Colonic mucosa (tissue), 4 donors: ENCODE measurements around the gene TARP.

ENCODE experiments used
- DNase-seq: peaks from one replicate; pipeline ENCODE4 v3.0.0-alpha.2; 2020
- H3K27ac ChIP-seq: fragments of 200-600 bp; one replicate; pipeline ENCODE4 v1.8.0; 2021
- H3K27me3 ChIP-seq: fragments of 200-600 bp; one replicate; pipeline ENCODE4 v1.8.0; 2021
- H3K36me3 ChIP-seq: fragments of 200-600 bp; one replicate; pipeline ENCODE4 v1.8.0; 2021
- H3K4me1 ChIP-seq: fragments of 200-600 bp; one replicate; pipeline ENCODE4 v1.8.0; 2021; ENCODE audit warnings: mild to moderate bottlenecking
- H3K4me3 ChIP-seq: fragments of 200-600 bp; one replicate; pipeline ENCODE4 v1.8.0; 2021
- H3K9ac ChIP-seq, 2 donors: one replicate each; pipeline ENCODE4 v1.7.0; 2013; ENCODE audit warnings: control low read depth in 2 of 2, low read depth in 2 of 2, low read length in 2 of 2
- H3K9me3 ChIP-seq: fragments of 200-600 bp; one replicate; pipeline ENCODE4 v1.8.0; 2021
- CTCF ChIP-seq: fragments of 200-600 bp; IDR thresholded peaks from one replicate; pipeline ENCODE4 v1.8.0; 2022; ENCODE audit warnings: antibody characterized with exemption, mild to moderate bottlenecking
- intact Hi-C: fragments of 100-400 bp; cut with DNase I; formaldehyde crosslinking; loops from one replicate; pipeline ENCODE4 v1.14.1; 2022
- donor health status: healthy.
- donor health status: DM: no; HTN: no; CAD: no.
- donor health status: DM: no; HTN: no; CAD: no.

Gene TARP

GRCh38 chr7:38229884-38230642 lies 43.4 kb downstream of the TARP start:
- intact Hi-C loops = no loop called here
- Histone ChIP-seq H3K27ac (no peak overlapping the region), H3K9ac (no peak overlapping the region), H3K36me3 (no peaks in the 10 kb centered on the region), H3K9me3 (no peaks in the 10 kb centered on the region), H3K4me1 (no peaks in the 10 kb centered on the region), H3K27me3 (no peaks in the 10 kb centered on the region), H3K4me3 (no peak overlapping the region)
- TF ChIP-seq CTCF = no peak
- DNase-seq = no peak

- no peaks in the 10 kb centered on the region for H3K9me3 ChIP-seq
- no peaks in the 10 kb centered on the region for H3K36me3 ChIP-seq
- no peak overlapping the region for H3K27ac ChIP-seq
- TF ChIP-seq CTCF = no peak
- H3K4me1 ChIP-seq = no peaks in the 10 kb centered on the region
- no peaks in the 10 kb centered on the region for H3K27me3 ChIP-seq
- H3K9ac ChIP-seq = no peak overlapping the region
- DNase-seq = no peak
- no peak overlapping the region for H3K4me3 ChIP-seq
- intact Hi-C loops = no loop called here
Observed at GRCh38 chr7:38229386-38229785, 44.0 kb downstream of the TARP start.

- intact Hi-C loops = loop anchor here (5.0 kb wide), 1 partner anchor 322 kb away; no protein-coding TSS in a partner anchor
- no peak for DNase-seq
- Histone ChIP-seq H3K9me3 (no peaks in the 10 kb centered on the region), H3K4me3 (no peak overlapping the region), H3K36me3 (no peaks in the 10 kb centered on the region), H3K27ac (no peak overlapping the region), H3K9ac (no peak overlapping the region), H3K4me1 (no peaks in the 10 kb centered on the region), H3K27me3 (no peaks in the 10 kb centered on the region)
- TF ChIP-seq CTCF = no peak
Observed at GRCh38 chr7:38224392-38224791, 49.0 kb downstream of the TARP start.

- DNase-seq = no peak
- Histone ChIP-seq H3K36me3 (no peaks in the 10 kb centered on the region), H3K9me3 (no peaks in the 10 kb centered on the region), H3K27ac (no peak overlapping the region), H3K4me1 (no peaks in the 10 kb centered on the region), H3K27me3 (no peaks in the 10 kb centered on the region), H3K9ac (no peak overlapping the region), H3K4me3 (no peak overlapping the region)
- no peak for TF ChIP-seq CTCF
- intact Hi-C loops = loop anchor here (2.0 to 5.0 kb wide), 2 partner anchors 117 to 321 kb away; no protein-coding TSS in a partner anchor
Observed at GRCh38 chr7:38223306-38223705, 50.1 kb downstream of the TARP start.

- H3K4me1 ChIP-seq = no peaks in the 10 kb centered on the region
- H3K27me3 ChIP-seq = no peaks in the 10 kb centered on the region
- DNase-seq = peak; percentile 54
- peak; percentile 89 for TF ChIP-seq CTCF
- H3K9me3 ChIP-seq = no peaks in the 10 kb centered on the region
- H3K36me3 ChIP-seq = no peaks in the 10 kb centered on the region
- intact Hi-C loops = loop anchor here (2.0 to 5.0 kb wide), 2 partner anchors 116 to 320 kb away; no protein-coding TSS in a partner anchor
- no peak overlapping the region for H3K4me3 ChIP-seq
- no peak overlapping the region for H3K9ac ChIP-seq
- H3K27ac ChIP-seq = no peak overlapping the region
Observed at GRCh38 chr7:38222481-38223096, 50.8 kb downstream of the TARP start.
